IMR-90 (cell line): ENCODE data around the gene TRAF7. TPM values are rescaled to one million over a fixed set of nuclear protein-coding genes. Genes with fewer than 3 reads are reported as not detected.
"Not testable (repeated sequence)": the region's sequence is repeated elsewhere in the genome, so short reads cannot be mapped to it uniquely, and the experiment has no call there.

ENCODE experiments used
- ATAC-seq: fragments of 200-7000 bp; cut with Tn5 transposase; 2 replicates; pipeline ENCODE4 v1.9.1; 2020; ENCODE audit warnings: low read depth, mild to moderate bottlenecking, moderate library complexity
- BruUV-seq: library from RNA; stranded (reverse); fragments of 400-500 nt; replicated peaks from 2 replicates; lab custom pipeline; 2021; lab: Mats Ljungman, UMichigan
- CTCF ChIA-PET: fragments of 300-600 bp; formaldehyde crosslinking; extraction: SDS; loops from one replicate; lab custom pipeline; 2021; ENCODE audit warnings: antibody characterized with exemption; lab: Yijun Ruan, JAX
- POLR2A ChIA-PET: fragments of 300-600 bp; sonication (Branson Sonifier 250); formaldehyde crosslinking; loops from one replicate; lab custom pipeline; 2022; ENCODE audit warnings: antibody characterized with exemption; ENCODE audit not compliant: unreplicated experiment; lab: Charles Lee
- DNase-seq: peaks from one replicate; pipeline ENCODE4 v3.0.0; 2013
- H2AFZ ChIP-seq: replicated peaks from 2 replicates; pipeline ENCODE3; 2013; ENCODE audit warnings: low read length, mild to moderate bottlenecking; ENCODE audit not compliant: poor library complexity
- H2AK5ac ChIP-seq: 2 replicates; pipeline ENCODE4 v1.6.1; 2013; ENCODE audit warnings: low read depth, low read length, inconsistent platforms
- H2AK9ac ChIP-seq: replicated peaks from 2 replicates; pipeline ENCODE3; 2013; ENCODE audit warnings: mild to moderate bottlenecking, low read depth, low read length, moderate library complexity; ENCODE audit not compliant: poor library complexity
- H2BK120ac ChIP-seq: 2 replicates; pipeline ENCODE4 v1.6.1; 2013; ENCODE audit warnings: low read depth, low read length, inconsistent platforms
- H2BK15ac ChIP-seq: 3 replicates; pipeline ENCODE4 v1.6.1; 2013; ENCODE audit warnings: low read depth, low read length, inconsistent platforms
- H2BK20ac ChIP-seq: 2 replicates; pipeline ENCODE4 v1.6.1; 2013; ENCODE audit warnings: low read depth, mild to moderate bottlenecking, inconsistent platforms, low read length, moderate library complexity
- H2BK5ac ChIP-seq: 2 replicates; pipeline ENCODE4 v1.6.1; 2013; ENCODE audit warnings: mild to moderate bottlenecking, low read depth, low read length, inconsistent platforms; ENCODE audit not compliant: poor library complexity, severe bottlenecking
- H3K14ac ChIP-seq: replicated peaks from 2 replicates; pipeline ENCODE4 v1.6.1; 2013; ENCODE audit warnings: low read depth, low read length, inconsistent platforms
- H3K18ac ChIP-seq: 2 replicates; pipeline ENCODE4 v1.6.1; 2013; ENCODE audit warnings: low read depth, low read length, control low read depth
- H3K23ac ChIP-seq: 2 replicates; pipeline ENCODE4 v1.6.1; 2013; ENCODE audit warnings: low read depth, low read length, inconsistent platforms
- H3K27ac ChIP-seq: 2 replicates; pipeline ENCODE4 v1.5.1; 2013; ENCODE audit warnings: mild to moderate bottlenecking, control low read depth, low read length; ENCODE audit not compliant: insufficient read depth
- H3K27me3 ChIP-seq: 2 replicates; pipeline ENCODE4 v1.6.1; 2013; ENCODE audit warnings: low read length; ENCODE audit not compliant: control insufficient read depth, insufficient read depth
- H3K36me3 ChIP-seq: 2 replicates; pipeline ENCODE4 v1.6.1; 2013; ENCODE audit warnings: low read length, mixed read lengths; ENCODE audit not compliant: control insufficient read depth, insufficient read depth
- H3K4ac ChIP-seq: 2 replicates; pipeline ENCODE4 v1.6.1; 2013; ENCODE audit warnings: low read depth, low read length, inconsistent platforms
- H3K4me1 ChIP-seq: 2 replicates; pipeline ENCODE4 v1.6.1; 2013; ENCODE audit warnings: low read length, mixed read lengths; ENCODE audit not compliant: control insufficient read depth, insufficient read depth
- H3K4me2 ChIP-seq: 2 replicates; pipeline ENCODE4 v1.6.1; 2013; ENCODE audit warnings: low read depth, mild to moderate bottlenecking, control low read depth, low read length, moderate library complexity
- H3K4me3 ChIP-seq: 2 replicates; pipeline ENCODE4 v1.5.1; 2013; ENCODE audit warnings: low read depth, mild to moderate bottlenecking, control low read depth, low read length, moderate library complexity; ENCODE audit not compliant: insufficient read depth
- H3K56ac ChIP-seq: 2 replicates; pipeline ENCODE4 v1.6.1; 2013; ENCODE audit warnings: low read length, inconsistent platforms; ENCODE audit not compliant: insufficient read depth; ENCODE audit errors: extremely low read depth
- H3K79me1 ChIP-seq, 2 experiments: 2 replicates each; pipeline ENCODE4 v1.6.1; 2013; ENCODE audit warnings: low read length in 2 of 2, inconsistent platforms in 1 of 2, low read depth in 1 of 2
- H3K9ac ChIP-seq: 2 replicates; pipeline ENCODE4 v1.6.1; 2013; ENCODE audit warnings: low read depth, low read length, control low read depth
- H3K9me1 ChIP-seq: 2 replicates; pipeline ENCODE4 v1.6.1; 2013; ENCODE audit warnings: low read length, inconsistent platforms; ENCODE audit not compliant: insufficient read depth
- H3K9me3 ChIP-seq: 2 replicates; pipeline ENCODE4 v1.6.1; 2013; ENCODE audit warnings: low read length; ENCODE audit not compliant: control insufficient read depth, insufficient read depth
- H4K20me1 ChIP-seq: 2 replicates; pipeline ENCODE4 v1.6.1; 2013; ENCODE audit warnings: low read length, inconsistent platforms; ENCODE audit not compliant: insufficient read depth
- H4K5ac ChIP-seq: 2 replicates; pipeline ENCODE4 v1.6.1; 2013; ENCODE audit warnings: mild to moderate bottlenecking, low read depth, low read length, control low read depth
- H4K8ac ChIP-seq, 2 experiments: 2 replicates each; pipeline ENCODE4 v1.6.1; 2013; ENCODE audit warnings: low read depth in 2 of 2, low read length in 2 of 2, control low read depth in 1 of 2, inconsistent platforms in 1 of 2
- H4K91ac ChIP-seq: 2 replicates; pipeline ENCODE4 v1.6.1; 2013; ENCODE audit warnings: low read depth, low read length, inconsistent platforms; ENCODE audit not compliant: insufficient read depth
- FOS ChIP-seq: fragments of 150-350 bp; IDR thresholded peaks from 2 replicates; pipeline ENCODE4 v1.6.1; 2016; ENCODE audit warnings: low read depth, low read length
- MAFK ChIP-seq: IDR thresholded peaks from 2 replicates; pipeline ENCODE4 v1.6.1; 2012; ENCODE audit warnings: low read depth, low read length, improper control_type of control experiment
- NFE2L2 ChIP-seq: fragments of 150-350 bp; IDR thresholded peaks from 2 replicates; pipeline ENCODE4 v1.6.1; 2016; ENCODE audit warnings: low read depth, mild to moderate bottlenecking, low read length
- RFX5 ChIP-seq: IDR thresholded peaks from 2 replicates; pipeline ENCODE4 v1.8.0; 2012; ENCODE audit warnings: low read depth, mild to moderate bottlenecking, low read length, moderate library complexity
- SMC3 ChIP-seq: fragments of 150-350 bp; IDR thresholded peaks from 2 replicates; pipeline ENCODE4 v1.6.1; 2016; ENCODE audit warnings: low read depth, mild to moderate bottlenecking, antibody characterized with exemption, low read length, moderate library complexity
- WGBS, 2 experiments: methylation state at CpG; one replicate each; pipeline versions ENCODE4 v1.1.5 to v1.1.7; 2013; ENCODE audit warnings: missing lambda C conversion rate in 2 of 2; ENCODE audit not compliant: insufficient read length in 1 of 2; ENCODE audit errors: extremely low coverage in 2 of 2; 5-methylcytosine and 5-hydroxymethylcytosine counted together
- dilution Hi-C: fragments of 300-500 bp; cut with HindIII; formaldehyde crosslinking; loops from one replicate; pipeline ENCODE4 v1.14.3; 2018; ENCODE audit warnings: low sequenced_read_pairs; ENCODE audit not compliant: unreplicated experiment
- in situ Hi-C: fragments of 300-500 bp; cut with MboI; formaldehyde crosslinking; loops from 3 replicates; pipeline ENCODE4 v1.14.3; 2019; ENCODE audit warnings: low sequenced_read_pairs, inconsistent platforms, mixed read lengths
- intact Hi-C: fragments of 100-400 bp; cut with micrococcal nuclease; formaldehyde crosslinking; loops from 2 replicates; pipeline ENCODE4 v1.10.0; 2022
- polyA plus RNA-seq, 3 experiments: library from polyadenylated mRNA; depleted of rRNA; stranded (reverse); fragments of >200 nt; gene quantifications; 2 replicates each; pipeline ENCODE4 v1.2.3, GENCODE V29; 2012; ENCODE audit warnings: low replicate concordance in 1 of 3
- total RNA-seq: library from RNA; depleted of rRNA; stranded (reverse); fragments of >200 nt; gene quantifications from 2 replicates; pipeline ENCODE4 v1.2.3, GENCODE V29; 2012
- TF ChIP-seq, protein P1 (sequence below): fragments of 150-350 bp; IDR thresholded peaks from 2 replicates; pipeline ENCODE4 v1.6.1; 2016; ENCODE audit warnings: low read depth, mild to moderate bottlenecking, low read length, moderate library complexity, borderline replicate concordance
- TF ChIP-seq, protein P2 (sequence below): fragments of 150-350 bp; IDR thresholded peaks from 2 replicates; pipeline ENCODE4 v1.6.1; 2017; ENCODE audit warnings: mild to moderate bottlenecking, antibody characterized with exemption, low read length, low read depth

The TRAF7 gene
- total and polyA plus RNA-seq, 2 of the 4 experiments (the other 2 are of a cell fraction): 29.6 to 52.6 TPM

DNA sequence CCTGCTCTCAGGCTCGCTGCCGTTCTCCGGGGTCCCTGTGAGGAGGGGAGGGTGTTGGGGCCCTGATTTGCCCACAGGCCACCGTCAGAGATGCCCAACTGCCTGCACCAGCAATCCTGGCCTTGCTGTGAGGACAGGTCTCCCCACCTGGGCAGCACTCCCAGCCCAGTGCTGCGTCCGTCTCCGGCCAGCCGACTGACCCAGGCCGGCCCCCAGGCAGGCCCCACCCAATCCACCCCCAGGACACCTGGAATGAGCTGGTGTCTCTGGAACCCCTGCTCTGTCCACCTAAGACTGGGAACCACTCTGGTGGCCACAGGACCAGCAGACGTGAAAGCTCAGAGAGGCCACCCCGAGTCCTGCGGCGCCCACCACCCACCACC lies 40.0 kb upstream of the TRAF7 start:
- no peak overlapping the region for H2BK5ac ChIP-seq
- no peaks in the 10 kb centered on the region for H3K9me1 ChIP-seq
- no peaks in the 10 kb centered on the region; a peak in 1 of 4 replicates for H3K79me1 ChIP-seq
- no peak for ATAC-seq
- H2AK9ac ChIP-seq: no peak overlapping the region
- H2AK5ac ChIP-seq: no peak overlapping the region
- H3K36me3 ChIP-seq: peaks cover 29% of the 10 kb centered on the region; the same call in 1 of the 2 replicates
- BruUV-seq: no TSS peak
- peaks cover 2% of the 10 kb centered on the region; the same call in 1 of the 2 replicates for H3K4me1 ChIP-seq
- ChIA-PET CTCF (no interaction called here), POLR2A (no interaction called here)
- H3K56ac ChIP-seq: no peak overlapping the region
- no peak overlapping the region for H3K14ac ChIP-seq
- no peak overlapping the region for H4K8ac ChIP-seq
- no peak overlapping the region for H4K91ac ChIP-seq
- dilution Hi-C loops: no loop called here
- no peak overlapping the region for H4K5ac ChIP-seq
- H3K4me2 ChIP-seq: no peak overlapping the region
- intact Hi-C loops: no loop called here
- no peak overlapping the region for H3K9ac ChIP-seq
- no peak overlapping the region for H3K23ac ChIP-seq
- no CpG with 5 or more reads among the region's 13 CpGs for WGBS, 2 experiments
- no peak for TF ChIP-seq SMC3
- TF ChIP-seq MAFK: no peak
- TF ChIP-seq FOS: no peak
- TF ChIP-seq, protein P1, sequence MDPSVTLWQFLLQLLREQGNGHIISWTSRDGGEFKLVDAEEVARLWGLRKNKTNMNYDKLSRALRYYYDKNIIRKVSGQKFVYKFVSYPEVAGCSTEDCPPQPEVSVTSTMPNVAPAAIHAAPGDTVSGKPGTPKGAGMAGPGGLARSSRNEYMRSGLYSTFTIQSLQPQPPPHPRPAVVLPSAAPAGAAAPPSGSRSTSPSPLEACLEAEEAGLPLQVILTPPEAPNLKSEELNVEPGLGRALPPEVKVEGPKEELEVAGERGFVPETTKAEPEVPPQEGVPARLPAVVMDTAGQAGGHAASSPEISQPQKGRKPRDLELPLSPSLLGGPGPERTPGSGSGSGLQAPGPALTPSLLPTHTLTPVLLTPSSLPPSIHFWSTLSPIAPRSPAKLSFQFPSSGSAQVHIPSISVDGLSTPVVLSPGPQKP: no peak
- TF ChIP-seq NFE2L2: no peak
- TF ChIP-seq, protein P2, sequence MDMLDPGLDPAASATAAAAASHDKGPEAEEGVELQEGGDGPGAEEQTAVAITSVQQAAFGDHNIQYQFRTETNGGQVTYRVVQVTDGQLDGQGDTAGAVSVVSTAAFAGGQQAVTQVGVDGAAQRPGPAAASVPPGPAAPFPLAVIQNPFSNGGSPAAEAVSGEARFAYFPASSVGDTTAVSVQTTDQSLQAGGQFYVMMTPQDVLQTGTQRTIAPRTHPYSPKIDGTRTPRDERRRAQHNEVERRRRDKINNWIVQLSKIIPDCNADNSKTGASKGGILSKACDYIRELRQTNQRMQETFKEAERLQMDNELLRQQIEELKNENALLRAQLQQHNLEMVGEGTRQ: no peak
- no peak for TF ChIP-seq RFX5
- H2BK15ac ChIP-seq: no peak overlapping the region
- peaks cover 4% of the 10 kb centered on the region for H4K20me1 ChIP-seq
- no peak for DNase-seq
- in situ Hi-C loops: no loop called here
- no peak overlapping the region for H2BK120ac ChIP-seq
- H3K4ac ChIP-seq: no peak overlapping the region
- no peak overlapping the region for H2AFZ ChIP-seq
- no peak overlapping the region for H3K27ac ChIP-seq
- no peak overlapping the region for H3K18ac ChIP-seq
- H3K27me3 ChIP-seq: no peaks in the 10 kb centered on the region
- no peaks in the 10 kb centered on the region for H3K9me3 ChIP-seq
- H3K4me3 ChIP-seq: no peak overlapping the region
- no peak overlapping the region for H2BK20ac ChIP-seq

DNA sequence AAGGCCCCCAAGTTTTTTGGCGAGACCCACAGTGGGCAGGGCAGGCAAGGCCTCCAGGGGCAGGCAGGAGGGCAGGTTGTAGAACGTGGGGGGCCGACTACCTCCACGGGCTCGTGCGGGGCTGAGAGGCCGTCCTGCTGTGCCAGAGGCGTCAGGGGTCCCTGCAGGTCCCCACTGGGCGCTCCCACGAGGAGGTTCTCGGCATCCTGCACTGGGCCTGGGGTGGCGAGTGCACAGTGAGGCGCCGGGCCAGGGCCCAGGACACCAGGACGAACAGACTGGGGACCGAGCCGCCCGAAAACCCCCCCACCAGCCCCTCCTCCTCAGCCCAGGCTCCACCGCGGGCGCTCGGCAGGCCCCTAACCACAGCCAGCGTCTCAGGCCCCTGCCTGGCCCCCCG lies 39.2 kb upstream of the TRAF7 start:
- in situ Hi-C loops, H3K23ac ChIP-seq, intact Hi-C loops, H3K18ac ChIP-seq, CTCF ChIA-PET, H2AK9ac ChIP-seq, H2AFZ ChIP-seq, H3K9me3 ChIP-seq, H3K9me1 ChIP-seq, H4K91ac ChIP-seq, H3K9ac ChIP-seq, ATAC-seq, H2AK5ac ChIP-seq, DNase-seq, dilution Hi-C loops, BruUV-seq, H4K20me1 ChIP-seq, H3K14ac ChIP-seq, H3K27me3 ChIP-seq, H3K56ac ChIP-seq, H2BK120ac ChIP-seq, H3K4me1 ChIP-seq, H4K5ac ChIP-seq, H3K79me1 ChIP-seq, H4K8ac ChIP-seq, POLR2A ChIA-PET, H3K4me2 ChIP-seq, H2BK15ac ChIP-seq, H2BK5ac ChIP-seq, H2BK20ac ChIP-seq, H3K4me3 ChIP-seq, H3K27ac ChIP-seq, H3K4ac ChIP-seq: not testable (repeated sequence)
- H3K36me3 ChIP-seq: peaks cover 23% of the 10 kb centered on the region; the same call in 1 of the 2 replicates
- WGBS, 2 experiments: no CpG with 5 or more reads among the region's 24 CpGs
